DND-41 (cell line): Measurements from ENCODE around the gene BCAP29.

ENCODE experiments used
- ATAC-seq: fragments of 200-7000 bp; cut with Tn5 transposase; 3 replicates; pipeline ENCODE4 v1.9.1; 2021; ENCODE audit warnings: low read depth; ENCODE audit not compliant: insufficient read depth
- DNase-seq: peaks from one replicate; pipeline ENCODE4 v3.0.0-alpha.2; 2020
- H2AFZ ChIP-seq: 2 replicates; pipeline ENCODE4 v1.6.0; 2012; ENCODE audit warnings: low read depth, low read length
- H3K27ac ChIP-seq: 2 replicates; pipeline ENCODE4 v1.5.1; 2012; ENCODE audit warnings: low read length, inconsistent platforms
- H3K27me3 ChIP-seq: fragments of 200-600 bp; sonication (generic); 2 replicates; pipeline ENCODE4 v1.6.0; 2012; ENCODE audit warnings: low read length, mild to moderate bottlenecking, inconsistent platforms; ENCODE audit not compliant: insufficient read depth, poor library complexity
- H3K36me3 ChIP-seq: 2 replicates; pipeline ENCODE4 v1.5.1; 2012; ENCODE audit warnings: low read length, inconsistent platforms; ENCODE audit not compliant: insufficient read depth
- H3K4me1 ChIP-seq: 2 replicates; pipeline ENCODE4 v1.5.1; 2012; ENCODE audit warnings: mild to moderate bottlenecking, low read length; ENCODE audit not compliant: insufficient read depth
- H3K4me2 ChIP-seq: 2 replicates; pipeline ENCODE4 v1.6.0; 2012; ENCODE audit warnings: mild to moderate bottlenecking, moderate library complexity, low read length, inconsistent platforms; ENCODE audit not compliant: insufficient read depth
- H3K4me3 ChIP-seq, 2 experiments: fragments of 200-600 bp in 1 of 2; shearing (Covaris generic) in 1 of 2; 2 replicates each; pipeline ENCODE4 v1.5.1; 2012 to 2016; ENCODE audit warnings: inconsistent platforms in 2 of 2, low read length in 2 of 2, mild to moderate bottlenecking in 2 of 2, low read depth in 1 of 2, moderate library complexity in 1 of 2
- H3K79me2 ChIP-seq: 2 replicates; pipeline ENCODE4 v1.6.0; 2012; ENCODE audit warnings: low read length, inconsistent platforms; ENCODE audit not compliant: insufficient read depth
- H3K9ac ChIP-seq: 2 replicates; pipeline ENCODE4 v1.6.0; 2012; ENCODE audit warnings: low read depth, mild to moderate bottlenecking, inconsistent platforms, low read length, moderate library complexity
- H3K9me3 ChIP-seq: 2 replicates; pipeline ENCODE4 v1.5.1; 2012; ENCODE audit warnings: low read length, moderate library complexity, mild to moderate bottlenecking, inconsistent platforms; ENCODE audit not compliant: insufficient read depth, severe bottlenecking
- H4K20me1 ChIP-seq: 2 replicates; pipeline ENCODE4 v1.6.0; 2012; ENCODE audit warnings: low read length; ENCODE audit not compliant: insufficient read depth
- EZH2 ChIP-seq: IDR thresholded peaks from 3 replicates; pipeline ENCODE4 v1.6.1; 2012; ENCODE audit warnings: borderline replicate concordance, low read depth, mild to moderate bottlenecking, moderate library complexity, low read length, inconsistent platforms; ENCODE audit not compliant: severe bottlenecking
- TF ChIP-seq, protein P1 (sequence below): IDR thresholded peaks from 2 replicates; pipeline ENCODE4 v1.5.1; 2012; ENCODE audit warnings: borderline replicate concordance, low read length, moderate library complexity, mild to moderate bottlenecking; ENCODE audit not compliant: poor library complexity, severe bottlenecking; ENCODE audit errors: extremely low read depth

Gene BCAP29

DNA sequence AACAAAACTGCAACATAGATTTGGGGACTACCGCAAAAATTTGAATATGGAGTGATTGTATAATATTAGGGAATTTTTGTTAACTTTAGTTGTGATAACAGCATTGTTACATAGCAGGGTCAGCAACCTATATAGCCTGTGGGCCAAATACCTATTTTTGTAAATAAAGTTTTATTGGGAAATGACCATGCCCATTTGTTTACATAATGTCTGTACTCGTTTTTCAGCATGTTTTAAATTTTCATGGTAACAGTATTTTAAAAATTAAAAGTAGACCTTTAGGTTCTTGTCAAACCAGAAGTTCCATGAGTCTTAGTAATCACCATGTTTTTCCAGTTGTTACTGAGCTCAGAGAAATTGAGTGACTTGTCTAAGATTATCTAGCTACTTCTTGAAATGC is 4.7 kb downstream of the BCAP29 start:
- no peaks in the 10 kb centered on the region for H4K20me1 ChIP-seq
- no peak overlapping the region for H3K9ac ChIP-seq
- DNase-seq (no peak), ATAC-seq (no peak)
- H3K4me3 ChIP-seq, result no peak overlapping the region
- H3K79me2 ChIP-seq, result peaks cover 27% of the 10 kb centered on the region
- TF ChIP-seq, protein P1, sequence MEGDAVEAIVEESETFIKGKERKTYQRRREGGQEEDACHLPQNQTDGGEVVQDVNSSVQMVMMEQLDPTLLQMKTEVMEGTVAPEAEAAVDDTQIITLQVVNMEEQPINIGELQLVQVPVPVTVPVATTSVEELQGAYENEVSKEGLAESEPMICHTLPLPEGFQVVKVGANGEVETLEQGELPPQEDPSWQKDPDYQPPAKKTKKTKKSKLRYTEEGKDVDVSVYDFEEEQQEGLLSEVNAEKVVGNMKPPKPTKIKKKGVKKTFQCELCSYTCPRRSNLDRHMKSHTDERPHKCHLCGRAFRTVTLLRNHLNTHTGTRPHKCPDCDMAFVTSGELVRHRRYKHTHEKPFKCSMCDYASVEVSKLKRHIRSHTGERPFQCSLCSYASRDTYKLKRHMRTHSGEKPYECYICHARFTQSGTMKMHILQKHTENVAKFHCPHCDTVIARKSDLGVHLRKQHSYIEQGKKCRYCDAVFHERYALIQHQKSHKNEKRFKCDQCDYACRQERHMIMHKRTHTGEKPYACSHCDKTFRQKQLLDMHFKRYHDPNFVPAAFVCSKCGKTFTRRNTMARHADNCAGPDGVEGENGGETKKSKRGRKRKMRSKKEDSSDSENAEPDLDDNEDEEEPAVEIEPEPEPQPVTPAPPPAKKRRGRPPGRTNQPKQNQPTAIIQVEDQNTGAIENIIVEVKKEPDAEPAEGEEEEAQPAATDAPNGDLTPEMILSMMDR, result no peak
- TF ChIP-seq EZH2, result no peak
- no peak overlapping the region for H3K27ac ChIP-seq
- peaks cover 31% of the 10 kb centered on the region for H3K36me3 ChIP-seq
- peaks cover 29% of the 10 kb centered on the region for H3K4me1 ChIP-seq
- no peak overlapping the region for H3K4me2 ChIP-seq
- no peaks in the 10 kb centered on the region for H3K9me3 ChIP-seq
- no peak overlapping the region for H2AFZ ChIP-seq
- H3K27me3 ChIP-seq, result no peaks in the 10 kb centered on the region

DNA sequence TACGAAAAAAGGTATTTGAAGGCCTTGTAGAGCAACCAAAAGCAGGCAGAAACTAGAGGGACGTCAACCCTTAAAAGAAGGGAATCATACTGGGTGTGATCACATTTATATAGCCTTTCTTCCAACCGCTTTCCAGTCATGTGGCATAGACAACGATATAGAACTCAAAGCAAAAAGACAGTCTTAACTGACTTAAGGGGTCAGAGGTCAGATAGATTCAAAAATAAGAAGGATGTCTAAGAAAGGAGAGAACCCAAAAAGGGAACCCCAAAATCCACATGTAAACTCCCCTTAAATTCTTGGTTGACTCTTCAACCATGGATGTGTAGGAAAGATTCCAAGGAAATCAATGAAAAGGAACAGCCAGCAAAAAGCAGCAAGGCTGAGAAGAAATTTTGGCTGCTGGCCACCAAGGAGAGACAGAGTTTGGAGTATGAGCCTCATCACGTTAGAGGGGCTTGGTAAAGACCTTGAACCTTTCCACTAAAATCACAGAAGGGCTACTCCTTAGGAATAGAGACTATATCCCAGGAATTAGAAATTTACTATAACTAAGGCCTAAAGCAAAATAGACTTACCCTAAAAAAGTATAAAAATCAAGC is 8.6 kb downstream of the BCAP29 start:
- DNase-seq, result no peak
- Histone ChIP-seq H3K4me3 (no peak overlapping the region), H3K79me2 (0 out of 2 replicates have a peak, but pooled peaks cover 2% of the 10 kb centered on the region), H3K9me3 (no peaks in the 10 kb centered on the region), H3K36me3 (peaks cover 31% of the 10 kb centered on the region), H4K20me1 (no peaks in the 10 kb centered on the region), H3K4me1 (no peaks in the 10 kb centered on the region), H3K4me2 (no peak overlapping the region), H3K9ac (no peak overlapping the region), H3K27ac (no peak overlapping the region), H2AFZ (no peak overlapping the region), H3K27me3 (no peaks in the 10 kb centered on the region)
- TF ChIP-seq EZH2, result no peak
- TF ChIP-seq, protein P1, result no peak
- ATAC-seq, result no peak

DNA sequence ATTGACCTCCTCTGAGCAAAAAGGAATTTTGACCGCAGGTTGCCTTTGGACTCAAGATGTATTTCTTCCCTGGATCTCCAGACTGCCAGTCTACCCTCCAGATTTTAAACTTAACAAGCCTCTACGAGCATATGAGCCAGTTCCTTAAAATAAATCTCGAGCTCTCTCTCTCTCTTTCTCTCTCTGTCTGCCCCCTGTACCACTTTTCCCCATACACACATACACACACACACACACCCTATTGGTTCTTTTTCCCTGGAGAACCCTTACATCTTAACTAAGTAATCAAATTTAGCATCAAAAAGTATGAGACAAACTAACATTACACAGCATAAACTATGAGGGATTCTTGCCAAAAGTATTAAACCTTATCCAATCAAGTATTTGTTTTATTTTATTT is 11.4 kb downstream of the BCAP29 start:
- ATAC-seq (no peak), DNase-seq (no peak)
- Histone ChIP-seq H3K9me3 (no peaks in the 10 kb centered on the region), H3K36me3 (peaks cover 20% of the 10 kb centered on the region), H3K9ac (no peak overlapping the region), H3K4me3 (no peak overlapping the region), H3K4me1 (no peaks in the 10 kb centered on the region), H3K79me2 (no peaks in the 10 kb centered on the region), H3K27ac (no peak overlapping the region), H4K20me1 (no peaks in the 10 kb centered on the region), H2AFZ (no peak overlapping the region), H3K4me2 (no peak overlapping the region), H3K27me3 (no peaks in the 10 kb centered on the region)
- no peak for TF ChIP-seq EZH2

DNA sequence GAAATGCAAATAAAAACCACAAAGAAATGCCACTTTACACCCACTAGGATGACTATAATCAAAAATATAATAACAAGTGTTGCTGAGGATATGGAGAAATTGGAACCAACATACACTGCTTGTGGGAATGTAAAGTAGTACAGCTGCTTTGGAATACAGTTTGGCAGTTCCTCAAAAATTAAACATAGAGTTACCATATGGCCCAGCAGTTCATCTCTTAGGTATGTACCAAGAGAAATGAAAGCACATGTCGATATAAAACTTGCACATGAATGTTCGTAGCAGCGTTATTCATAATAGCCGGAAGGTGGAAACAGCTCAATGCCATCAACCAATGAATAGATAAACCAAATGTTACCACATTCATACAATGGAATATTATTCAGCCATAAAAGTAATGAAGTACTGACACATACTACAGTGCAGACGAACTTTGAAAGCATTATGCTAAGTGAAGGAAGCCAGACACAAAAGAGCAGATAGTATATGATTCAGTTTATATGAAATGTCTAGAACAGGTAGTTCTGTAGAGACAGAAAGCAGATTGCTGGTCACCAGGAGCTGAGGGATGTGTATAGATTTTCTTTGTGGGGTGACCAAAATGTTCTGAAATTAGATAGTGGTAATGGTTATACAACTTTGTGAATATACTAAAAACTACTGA is 12.4 kb downstream of the BCAP29 start:
- DNase-seq (no peak), ATAC-seq (no peak)
- Histone ChIP-seq H3K9ac (no peak overlapping the region), H3K4me1 (no peaks in the 10 kb centered on the region), H3K36me3 (peaks cover 21% of the 10 kb centered on the region), H3K4me3 (no peak overlapping the region), H3K4me2 (no peak overlapping the region), H3K27ac (no peak overlapping the region), H3K79me2 (no peaks in the 10 kb centered on the region), H3K9me3 (no peaks in the 10 kb centered on the region), H2AFZ (no peak overlapping the region), H4K20me1 (no peaks in the 10 kb centered on the region), H3K27me3 (no peaks in the 10 kb centered on the region)
- TF ChIP-seq, protein P1, result no peak
- no peak for TF ChIP-seq EZH2
